GM10266 (cell line): ENCODE results near the gene HDLBP.
A peak's percentile ranks its signal among the peaks of the same experiment; 100 is the strongest.
"Not testable (repeated sequence)": the region's sequence is repeated elsewhere in the genome, so short reads cannot be mapped to it uniquely, and the experiment has no call there.

Experiments
- DNase-seq: peaks from one replicate; pipeline ENCODE4 v3.0.0; 2012; ENCODE audit errors: extremely low spot score
- TF ChIP-seq, protein P1 (sequence below): IDR thresholded peaks from 2 replicates; pipeline ENCODE4 v1.5.1; 2012; ENCODE audit warnings: mild to moderate bottlenecking, low read depth; ENCODE audit not compliant: control insufficient read depth, insufficient read depth; ENCODE audit errors: missing control alignments

The HDLBP gene

GRCh38 chr2:241302083-241302482 lies 13.4 kb downstream of the HDLBP start:
- TF ChIP-seq, protein P1, sequence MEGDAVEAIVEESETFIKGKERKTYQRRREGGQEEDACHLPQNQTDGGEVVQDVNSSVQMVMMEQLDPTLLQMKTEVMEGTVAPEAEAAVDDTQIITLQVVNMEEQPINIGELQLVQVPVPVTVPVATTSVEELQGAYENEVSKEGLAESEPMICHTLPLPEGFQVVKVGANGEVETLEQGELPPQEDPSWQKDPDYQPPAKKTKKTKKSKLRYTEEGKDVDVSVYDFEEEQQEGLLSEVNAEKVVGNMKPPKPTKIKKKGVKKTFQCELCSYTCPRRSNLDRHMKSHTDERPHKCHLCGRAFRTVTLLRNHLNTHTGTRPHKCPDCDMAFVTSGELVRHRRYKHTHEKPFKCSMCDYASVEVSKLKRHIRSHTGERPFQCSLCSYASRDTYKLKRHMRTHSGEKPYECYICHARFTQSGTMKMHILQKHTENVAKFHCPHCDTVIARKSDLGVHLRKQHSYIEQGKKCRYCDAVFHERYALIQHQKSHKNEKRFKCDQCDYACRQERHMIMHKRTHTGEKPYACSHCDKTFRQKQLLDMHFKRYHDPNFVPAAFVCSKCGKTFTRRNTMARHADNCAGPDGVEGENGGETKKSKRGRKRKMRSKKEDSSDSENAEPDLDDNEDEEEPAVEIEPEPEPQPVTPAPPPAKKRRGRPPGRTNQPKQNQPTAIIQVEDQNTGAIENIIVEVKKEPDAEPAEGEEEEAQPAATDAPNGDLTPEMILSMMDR: no peak
- no peak for DNase-seq

- TF ChIP-seq, protein P1: peak; percentile 11
- no peak for DNase-seq
These were observed 15.5 kb downstream of the HDLBP start for GRCh38 chr2:241300000-241300399.

DNA sequence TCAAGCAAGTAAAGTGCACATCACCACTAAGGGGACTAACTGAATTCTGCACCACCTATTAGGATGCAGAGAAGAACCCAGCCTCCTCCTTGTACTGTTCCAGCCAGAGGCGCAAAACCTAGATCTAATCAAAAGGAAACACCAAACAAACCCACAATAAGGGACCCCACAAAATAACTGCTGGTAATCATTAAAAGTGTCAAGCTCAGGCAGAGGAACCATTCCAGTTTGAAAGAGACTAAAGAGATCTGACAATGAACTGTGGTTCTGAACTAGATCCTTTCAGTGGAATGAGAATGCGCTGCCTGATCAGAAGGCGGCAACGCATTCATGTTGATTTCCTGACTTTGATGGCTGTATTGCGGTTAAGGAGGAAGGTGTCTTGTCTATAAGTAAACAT lies 16.8 kb downstream of the HDLBP start:
- TF ChIP-seq, protein P1: no peak
- no peak for DNase-seq

GRCh38 chr2:241296767-241297166 lies 18.7 kb downstream of the HDLBP start:
- DNase-seq: no peak
- TF ChIP-seq, protein P1: no peak

- DNase-seq: no peak
- TF ChIP-seq, protein P1: no peak
These were observed 20.0 kb downstream of the HDLBP start for GRCh38 chr2:241295326-241296095.

- DNase-seq: not testable (repeated sequence)
These were observed 22.1 kb downstream of the HDLBP start for GRCh38 chr2:241293378-241293797.

- TF ChIP-seq, protein P1: no peak
- DNase-seq: no peak
These were observed 23.5 kb downstream of the HDLBP start for GRCh38 chr2:241291977-241292376.

GRCh38 chr2:241291153-241291552 lies 24.3 kb downstream of the HDLBP start:
- TF ChIP-seq, protein P1: no peak
- DNase-seq: no peak
